NCI-H82 treated with DMSO at 0.1 percent for 48 hours (cell line): ENCODE data around the gene ZRANB1.

Experiments
- DNase-seq: peaks from one replicate; lab custom pipeline; 2025; ENCODE audit not compliant: unreplicated experiment; lab: John Stamatoyannopoulos, UW

ZRANB1 gene

DNA sequence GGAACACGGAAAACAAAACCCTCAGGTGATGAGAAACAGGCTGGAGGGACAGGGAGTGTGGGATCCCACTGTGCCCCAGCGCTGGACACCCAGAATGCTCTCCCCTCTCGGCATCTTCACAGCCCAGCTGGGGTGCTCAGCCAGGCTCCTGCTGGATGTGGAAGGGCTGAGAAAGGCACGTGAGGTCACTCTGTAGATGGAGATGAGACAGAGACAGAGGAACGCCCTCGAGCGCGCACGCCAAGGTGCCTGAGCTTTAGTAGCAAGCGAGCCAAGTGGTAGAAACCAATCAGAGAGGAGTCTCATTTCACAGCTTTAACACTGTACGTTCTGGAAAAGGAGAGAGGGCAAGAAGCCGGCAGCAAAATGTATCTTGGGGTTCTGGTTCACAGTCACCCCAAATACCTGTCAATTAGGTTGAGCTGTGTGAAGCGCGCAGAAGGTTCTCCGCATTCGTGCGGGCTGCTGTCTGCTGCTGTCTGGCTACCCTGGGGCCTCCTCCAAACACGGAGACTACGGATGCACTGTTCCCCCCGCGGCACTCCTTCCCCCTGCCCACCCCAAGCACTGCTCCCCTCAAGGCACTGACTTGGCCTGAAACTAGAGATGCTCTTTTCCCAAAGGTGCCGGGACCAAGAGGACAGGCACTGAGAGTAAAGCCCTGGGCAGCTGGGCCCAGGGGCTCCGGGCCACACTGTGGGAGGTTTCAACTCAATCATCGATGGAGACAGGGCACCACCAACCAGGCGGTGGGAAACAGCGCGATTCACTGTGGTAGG lies 91.4 kb downstream of the ZRANB1 start:
- DNase-seq, result no peak

DNA sequence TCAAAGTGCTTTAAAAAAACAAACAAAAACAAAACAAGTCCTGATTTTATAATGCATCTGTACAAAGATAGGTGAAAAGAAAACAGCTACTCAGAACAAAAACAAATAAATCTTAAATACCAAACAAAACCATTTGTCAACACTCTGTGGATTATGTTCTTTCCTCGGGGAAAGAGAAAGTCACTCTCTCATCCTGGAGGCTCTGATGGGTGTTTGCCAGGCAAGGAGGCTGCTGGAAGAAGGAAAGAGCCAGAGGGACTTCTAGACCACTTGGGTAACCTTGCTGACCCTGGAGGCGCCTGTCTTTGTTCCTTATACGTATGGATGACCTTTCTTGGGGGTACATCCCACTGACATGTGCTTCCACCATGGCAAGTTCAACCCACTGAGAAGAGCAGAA lies 92.8 kb downstream of the ZRANB1 start:
- no peak for DNase-seq

DNA sequence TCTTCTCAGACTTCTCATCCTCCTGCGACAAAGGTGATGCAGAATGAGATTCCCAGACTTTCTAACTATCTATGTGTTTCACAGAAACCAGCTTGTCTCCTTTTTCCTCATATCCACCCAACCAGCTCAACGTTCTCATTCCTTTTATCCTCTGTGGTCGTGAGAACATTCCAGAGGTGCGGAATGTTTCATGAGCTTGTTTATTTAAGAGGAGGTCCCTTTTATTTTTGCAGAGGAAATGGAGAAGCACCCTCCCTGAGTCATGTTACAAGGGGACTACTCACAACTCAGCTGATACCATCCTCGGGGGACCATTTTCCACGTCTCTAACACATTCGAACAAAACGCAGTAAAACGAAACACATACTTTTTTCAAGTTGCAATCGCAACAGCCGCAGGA lies 93.2 kb downstream of the ZRANB1 start:
- no peak for DNase-seq

DNA sequence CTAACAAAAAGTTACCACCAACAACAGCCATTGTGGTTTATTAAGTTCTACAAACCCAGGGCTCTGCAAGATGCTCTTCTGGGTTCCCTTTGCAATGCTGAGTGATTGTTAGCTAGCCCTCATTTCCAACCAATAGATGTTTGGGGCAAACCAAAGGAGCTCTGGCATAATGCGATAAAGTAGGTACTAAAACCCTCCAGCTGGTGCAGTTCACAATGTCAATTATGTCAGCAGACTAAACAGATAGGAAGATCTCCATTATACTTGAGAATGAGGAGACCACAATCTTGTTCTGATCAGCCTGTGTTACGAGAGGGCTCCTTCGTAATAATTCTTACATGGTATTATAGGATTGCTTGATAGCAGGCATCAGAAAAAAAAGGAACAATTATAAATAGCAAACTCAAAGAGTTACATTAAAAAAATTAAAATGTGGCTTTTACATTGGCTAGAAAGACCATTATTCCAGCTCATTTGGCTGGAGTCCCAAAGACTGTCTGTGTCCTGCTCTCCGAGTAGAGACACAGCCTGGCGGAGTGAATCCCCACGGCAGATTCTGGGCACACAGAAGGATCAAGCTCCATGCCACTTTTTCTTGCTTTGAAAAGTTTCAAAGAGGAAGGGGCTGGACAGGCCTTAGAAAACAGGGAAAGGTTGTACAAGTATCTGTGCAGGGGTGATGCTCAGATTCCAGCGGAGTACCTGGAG lies 93.8 kb downstream of the ZRANB1 start:
- peak; percentile 49 for DNase-seq

DNA sequence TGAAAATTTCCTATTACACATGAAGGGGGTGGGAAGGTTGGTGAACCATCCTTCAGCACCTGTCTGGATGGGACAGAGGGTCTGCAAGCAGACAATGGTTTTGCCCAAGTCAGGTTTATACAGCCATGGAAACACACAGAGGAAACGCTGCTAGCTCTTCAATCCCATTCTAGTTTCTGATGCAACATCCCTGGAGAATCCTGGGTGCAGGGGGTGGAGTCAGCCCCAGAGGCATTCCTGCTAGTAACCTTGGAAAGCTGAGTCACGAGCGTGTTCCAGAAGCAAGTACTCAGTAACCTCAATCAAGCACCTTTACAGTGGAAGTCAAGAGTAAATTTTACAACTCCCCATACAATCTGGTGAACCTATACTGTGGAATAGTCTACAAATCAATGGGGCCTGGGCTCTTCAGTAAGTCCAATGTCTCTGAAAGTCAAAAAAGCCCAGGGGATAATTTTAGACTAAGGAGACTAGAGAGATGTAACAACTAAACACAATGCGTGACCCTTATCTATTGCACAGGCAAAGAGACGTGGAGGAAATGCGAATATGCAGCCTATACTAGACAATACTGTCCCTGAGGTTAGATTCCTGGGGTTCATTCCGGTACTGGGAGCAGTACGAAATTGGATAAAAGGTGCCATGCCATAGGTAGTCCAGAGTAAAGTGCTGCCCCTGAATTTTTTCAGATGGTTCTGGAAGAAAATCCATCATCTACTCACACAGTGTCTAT lies 95.4 kb downstream of the ZRANB1 start:
- DNase-seq, result no peak
